Activated CD8-positive, alpha-beta memory T cell treated with anti-CD3 and anti-CD28 coated beads for 36 hours (primary cell): ENCODE results near the gene KLK12. TPM values are rescaled to one million over a fixed set of nuclear protein-coding genes. Genes with fewer than 3 reads are reported as not detected.

ENCODE experiments used
- CTCF ChIA-PET: fragments of 350-600 bp; sonication (Branson Sonifier 250); formaldehyde crosslinking; loops from one replicate; lab custom pipeline; 2021; ENCODE audit warnings: antibody characterized with exemption; lab: Charles Lee
- POLR2A ChIA-PET: fragments of 350-600 bp; sonication (Branson Sonifier 250); formaldehyde crosslinking; loops from one replicate; lab custom pipeline; 2021; ENCODE audit warnings: antibody characterized with exemption; lab: Charles Lee
- total RNA-seq, 2 experiments: library from RNA; stranded (reverse); gene quantifications; one replicate each; pipeline ENCODE4 v1.2.3, GENCODE V29; 2021

The KLK12 gene
- total RNA-seq, 2 experiments from 2014 or later: not detected

- ChIA-PET POLR2A (no interaction called here), CTCF (interaction anchor here (0.5 to 0.7 kb wide), 3 partner anchors 31 to 985 kb away, joined by 3 to 5 read pairs (median 3); no protein-coding TSS in a partner anchor)
Observed at GRCh38 chr19:51020988-51021651, 13.7 kb downstream of the KLK12 start.

DNA sequence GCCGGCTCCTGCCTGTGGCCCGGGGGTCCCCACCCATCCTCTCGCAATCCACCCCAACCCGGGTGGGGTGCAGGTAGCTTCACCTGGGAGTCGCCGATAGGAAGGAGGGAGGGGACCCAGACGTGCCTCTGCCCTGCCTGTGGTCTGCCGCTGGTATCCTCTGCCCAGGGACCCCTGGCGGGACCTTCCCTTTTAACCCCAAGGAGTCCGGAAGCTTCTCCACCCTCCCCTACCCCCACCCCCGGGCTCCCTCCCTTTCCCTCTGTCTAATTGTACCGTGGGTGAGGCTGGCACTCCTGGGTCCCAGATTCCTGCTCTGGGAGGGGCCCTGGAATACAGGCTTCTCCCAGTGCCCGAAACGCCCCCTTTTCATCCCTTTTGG, 15.3 kb downstream of the KLK12 start, which contains the start of gene KLK10:
Gene KLK10, minus strand, starts transcription at position 166 of the 382 bp plus-strand sequence. CDS start 579 bp downstream, outside the sequence.
- ChIA-PET CTCF (no interaction called here), POLR2A (no interaction called here)

DNA sequence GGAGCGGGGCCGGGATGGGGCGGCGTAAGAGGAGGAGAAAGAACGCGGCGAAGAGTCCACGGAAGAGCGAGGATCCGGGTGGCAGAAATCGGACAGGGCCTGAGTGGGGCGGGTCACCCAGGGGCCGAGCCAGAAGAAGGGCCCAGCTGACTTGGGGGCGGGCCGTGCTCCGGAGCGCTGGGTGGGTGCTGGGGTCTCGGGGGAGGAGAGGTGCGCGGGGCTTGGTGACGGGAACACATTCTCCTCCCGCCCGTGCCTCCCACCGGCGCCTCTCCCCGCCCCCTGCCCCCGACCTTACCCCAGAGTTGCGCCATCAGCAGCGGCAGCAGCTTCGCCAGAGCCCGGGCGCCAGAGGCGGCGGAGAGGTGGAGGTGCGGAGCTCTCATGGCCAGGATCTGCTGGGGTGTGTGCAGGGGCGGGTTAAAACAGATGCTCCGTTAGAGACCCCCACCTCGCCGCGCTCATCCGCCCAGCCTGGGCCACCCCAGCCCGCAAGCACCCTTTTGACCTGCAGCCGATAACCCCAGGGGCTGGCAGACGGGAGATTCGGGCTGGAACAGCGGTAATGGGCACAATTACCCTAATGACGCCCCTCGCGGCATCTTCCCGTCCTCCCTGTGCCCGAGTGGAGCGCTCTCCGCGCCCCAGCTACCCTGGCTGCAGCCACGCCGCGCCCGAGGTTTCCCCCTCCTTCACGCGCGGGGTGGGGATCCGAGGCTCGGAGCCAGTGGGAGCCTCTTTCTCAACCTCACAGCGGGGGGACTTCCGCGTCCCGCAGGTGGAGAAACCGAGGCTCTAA, 15.9 kb downstream of the KLK12 start:
- ChIA-PET CTCF (no interaction called here), POLR2A (no interaction called here)

GRCh38 chr19:51016798-51017683, 17.8 kb downstream of the KLK12 start:
- ChIA-PET POLR2A (no interaction called here), CTCF (interaction anchor here (0.6 to 1.1 kb wide), 4 partner anchors 18 to 409 kb away, joined by 3 to 5 read pairs (median 4); partner anchors contain the start of gene KLK12)

- POLR2A ChIA-PET: no interaction called here
Observed at GRCh38 chr19:51015691-51016267, 19.0 kb downstream of the KLK12 start.

DNA sequence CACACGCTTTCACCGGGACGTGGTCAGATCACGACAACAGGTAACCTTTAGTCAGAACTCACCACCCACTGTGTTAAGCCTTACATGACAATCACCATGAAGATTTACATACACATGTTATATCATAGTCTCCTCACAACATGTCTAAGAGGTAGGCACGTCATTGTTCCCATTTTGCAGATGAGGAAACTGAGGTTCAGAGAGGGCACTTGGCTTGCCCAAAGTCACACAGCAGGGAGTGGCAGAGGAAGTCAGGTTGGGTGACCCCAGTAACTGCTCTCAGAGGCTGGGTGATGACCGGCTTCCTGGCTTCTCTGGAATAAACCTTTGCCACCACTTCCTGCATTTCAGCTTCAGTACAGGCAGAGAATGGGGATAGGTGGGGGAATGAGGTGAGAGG, 20.6 kb downstream of the KLK12 start:
- POLR2A ChIA-PET: no interaction called here
- CTCF ChIA-PET: no interaction called here

More at GRCh38 chr19:51015691-51016267, 19.0 kb downstream of the KLK12 start:
- CTCF ChIA-PET: interaction anchor here (1.0 to 1.1 kb wide), 2 partner anchors 90 to 154 kb away, joined by 3 to 4 read pairs; no protein-coding TSS in a partner anchor

GRCh38 chr19:51012661-51013190, 22.1 kb downstream of the KLK12 start:
- ChIA-PET POLR2A (no interaction called here), CTCF (no interaction called here)

DNA sequence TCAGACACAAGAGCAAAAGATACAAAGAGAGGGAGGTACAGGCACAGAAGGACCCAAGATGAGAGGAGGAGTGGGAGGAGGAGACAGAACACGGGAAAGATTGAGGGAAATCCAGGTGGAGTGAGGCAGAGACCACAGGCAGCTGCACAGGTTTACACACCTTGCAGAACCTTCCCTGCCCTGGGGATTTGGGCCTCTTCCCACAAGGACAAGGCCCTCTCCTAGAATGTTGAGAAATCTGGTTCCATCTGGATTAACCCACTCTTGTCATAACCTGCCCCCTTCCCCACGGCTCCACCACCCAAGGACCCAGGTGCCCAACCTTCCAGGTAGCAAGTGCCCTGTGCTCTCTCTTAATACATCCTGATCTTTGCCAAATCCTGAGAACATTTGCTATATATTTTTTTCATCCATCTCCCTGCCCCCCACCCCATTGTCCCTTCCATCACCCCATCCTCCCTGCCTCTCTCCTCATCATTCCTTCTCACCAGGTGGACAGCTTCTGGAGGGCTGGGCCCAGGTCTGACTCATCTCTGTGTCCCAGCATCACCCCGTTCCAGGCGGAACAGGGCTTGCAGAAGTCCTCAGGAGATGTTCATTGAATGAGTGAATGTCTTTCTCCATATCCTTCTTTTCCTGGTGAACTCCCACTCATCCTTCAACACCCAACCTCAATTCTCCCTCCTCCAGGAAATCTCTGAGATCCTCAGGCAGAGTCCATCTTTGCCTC, 24.6 kb downstream of the KLK12 start:
- CTCF ChIA-PET: no interaction called here
- POLR2A ChIA-PET: no interaction called here

DNA sequence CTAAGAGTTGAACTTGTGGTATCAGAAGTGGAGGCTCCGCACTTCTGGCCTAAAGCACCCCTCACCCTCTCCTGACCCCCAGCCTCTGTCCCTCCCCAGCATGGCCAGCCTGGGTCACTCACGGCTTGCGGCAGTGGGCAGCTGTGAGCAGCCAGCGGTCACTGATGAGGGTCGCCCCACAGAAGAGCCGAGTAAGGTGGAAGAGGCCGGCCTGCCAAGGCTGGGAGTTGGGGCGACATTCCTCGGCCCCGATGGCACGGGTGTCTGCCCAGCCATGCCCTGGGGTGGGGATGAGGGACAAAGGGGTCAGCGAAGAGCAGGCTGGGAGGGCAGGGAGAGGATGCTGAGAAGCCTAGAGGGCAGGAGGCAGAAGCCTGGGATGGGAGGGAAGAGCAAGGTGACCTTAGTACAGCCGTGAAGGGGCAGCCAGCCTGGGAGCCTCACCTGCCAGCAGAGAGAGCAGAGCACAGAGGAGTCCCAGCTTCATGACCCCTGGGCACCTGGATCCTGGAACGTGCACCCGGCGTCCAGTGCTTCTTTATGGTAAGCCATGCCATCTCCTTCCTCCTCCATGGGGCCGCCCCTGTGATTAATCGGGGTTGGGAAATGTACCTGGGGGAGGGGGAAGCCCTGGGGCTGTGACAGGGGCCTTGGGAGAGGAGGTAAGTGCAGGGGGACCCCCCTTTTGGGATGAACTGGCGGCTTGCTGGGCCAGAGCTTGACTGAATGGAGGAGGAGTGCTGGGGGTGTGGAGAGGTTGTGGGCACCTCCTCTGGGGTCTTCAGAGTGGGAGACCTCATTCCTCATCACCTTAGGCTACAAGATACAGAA, 25.5 kb downstream of the KLK12 start:
- ChIA-PET CTCF (interaction anchor here (0.5 kb wide), 1 partner anchor 658 kb away, joined by 3 read pairs; no protein-coding TSS in a partner anchor), POLR2A (no interaction called here)

- POLR2A ChIA-PET: no interaction called here
- CTCF ChIA-PET: no interaction called here
Observed at GRCh38 chr19:51007488-51007887, 27.3 kb downstream of the KLK12 start.

DNA sequence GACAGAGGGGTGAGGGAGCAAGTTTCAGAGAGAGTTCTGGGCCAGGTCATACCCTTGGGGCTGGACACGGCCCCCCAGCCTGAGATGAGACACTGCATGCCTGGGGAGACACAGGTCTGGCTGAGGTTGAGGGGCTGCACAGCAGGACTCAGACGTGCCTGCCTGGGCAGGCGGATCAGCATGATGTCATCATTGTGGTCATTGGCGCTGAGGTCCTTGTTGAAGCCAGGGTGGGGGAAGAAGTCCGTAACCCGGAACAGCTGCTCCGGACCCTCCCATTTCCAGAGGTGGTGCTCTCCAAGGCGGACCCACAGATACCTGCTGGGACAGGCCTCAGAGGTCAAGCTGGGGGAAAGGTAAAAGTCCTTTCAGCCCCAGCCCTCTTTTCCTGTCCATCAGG, 28.4 kb downstream of the KLK12 start:
- ChIA-PET POLR2A (no interaction called here), CTCF (no interaction called here)

GRCh38 chr19:51005248-51005647, 29.6 kb downstream of the KLK12 start:
- CTCF ChIA-PET: no interaction called here
- POLR2A ChIA-PET: no interaction called here

DNA sequence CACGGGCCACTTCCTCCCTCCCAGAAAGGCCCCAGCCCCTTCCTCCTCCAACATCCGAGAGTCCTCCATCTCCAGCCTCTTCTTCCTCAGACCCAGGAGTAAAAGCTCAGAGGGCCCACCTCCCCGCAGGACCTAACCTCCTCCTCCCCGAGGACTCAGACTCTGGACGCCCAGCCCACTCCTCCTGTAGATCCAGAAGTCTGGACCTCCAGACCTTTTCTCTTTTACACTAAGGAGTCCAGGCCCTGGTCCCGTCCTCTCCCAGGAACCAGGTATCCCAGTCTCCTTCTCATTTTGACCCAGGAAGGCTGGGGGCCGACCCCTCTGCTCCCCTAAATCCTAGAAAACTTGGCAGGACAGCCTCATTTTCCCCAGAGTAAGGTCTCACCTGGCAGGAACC, 31.5 kb downstream of the KLK12 start:
- CTCF ChIA-PET: no interaction called here
- POLR2A ChIA-PET: no interaction called here

DNA sequence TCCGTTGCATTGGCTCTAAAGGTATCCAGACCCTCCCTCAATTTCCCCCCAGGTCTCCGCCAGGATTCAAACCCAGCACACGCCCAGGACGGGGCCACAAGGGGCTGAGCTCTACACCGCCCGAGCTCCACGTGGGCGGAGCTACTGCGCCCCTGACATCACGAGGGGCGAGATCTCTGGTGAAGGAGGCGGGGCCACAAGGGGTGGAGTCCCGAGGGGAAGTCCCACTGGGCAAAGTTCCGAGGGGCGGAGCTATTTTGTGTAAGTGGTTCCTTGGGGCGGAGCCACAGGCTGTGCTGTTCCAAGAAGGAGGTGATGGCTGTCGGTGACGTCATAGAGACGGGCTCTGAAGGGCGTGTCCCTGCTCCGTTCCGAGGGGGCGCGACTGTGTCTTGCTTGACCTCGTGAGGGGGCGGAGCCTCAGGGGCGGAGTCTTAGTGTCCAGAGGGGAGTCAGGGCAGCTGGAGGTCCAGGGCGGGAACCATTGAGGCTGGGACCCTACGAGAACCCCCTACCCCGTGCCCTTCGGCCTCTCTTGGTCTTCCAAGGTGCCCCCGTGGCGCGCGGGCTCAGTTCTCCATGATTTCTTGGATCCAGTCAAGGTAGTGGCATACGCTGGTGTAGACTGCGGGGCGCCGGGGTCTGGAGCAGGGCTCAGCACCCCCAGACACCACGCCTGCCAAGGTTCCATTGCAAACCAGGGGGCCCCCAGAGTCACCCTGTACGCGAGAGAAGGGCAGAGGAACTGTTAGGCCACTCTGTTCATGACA, 32.1 kb downstream of the KLK12 start:
- ChIA-PET POLR2A (interaction anchor here (0.6 kb wide), 1 partner anchor 15 kb away, joined by 11 read pairs; no protein-coding TSS in a partner anchor), CTCF (no interaction called here)

GRCh38 chr19:51002089-51002532, 32.7 kb downstream of the KLK12 start:
- ChIA-PET POLR2A (no interaction called here), CTCF (no interaction called here)

- POLR2A ChIA-PET: no interaction called here
Observed at GRCh38 chr19:51001515-51001914, 33.3 kb downstream of the KLK12 start, which contains the start of gene KLK8. Gene KLK8, minus strand, starts transcription at chr19:51001604. Its CDS starts 437 bp downstream, at chr19:51001167.

More at GRCh38 chr19:51001515-51001914, 33.3 kb downstream of the KLK12 start, which contains the start of gene KLK8:
- CTCF ChIA-PET: no interaction called here
